Coronary artery (tissue), 2 donors: Measurements from ENCODE around the gene SYT2.
"Not testable (repeated sequence)": the region's sequence is repeated elsewhere in the genome, so short reads cannot be mapped to it uniquely, and the experiment has no call there.

Experiments used
- DNase-seq: peaks from one replicate; pipeline ENCODE4 v3.0.0-alpha.2; 2017; ENCODE audit warnings: low spot score
- H3K27ac ChIP-seq, 2 donors: fragments of 200-600 bp; sonication (generic); one replicate each; pipeline ENCODE4 v1.5.1; 2016 to 2019
- H3K4me3 ChIP-seq: fragments of 200-600 bp; sonication (generic); 2 replicates; pipeline ENCODE4 v1.5.1; 2016; ENCODE audit warnings: mild to moderate bottlenecking, moderate library complexity
- TF ChIP-seq, protein P1 (sequence below): fragments of 200-600 bp; sonication (generic); IDR thresholded peaks from one replicate; pipeline ENCODE4 v1.5.1; 2019; ENCODE audit warnings: antibody characterized with exemption

Gene SYT2

DNA sequence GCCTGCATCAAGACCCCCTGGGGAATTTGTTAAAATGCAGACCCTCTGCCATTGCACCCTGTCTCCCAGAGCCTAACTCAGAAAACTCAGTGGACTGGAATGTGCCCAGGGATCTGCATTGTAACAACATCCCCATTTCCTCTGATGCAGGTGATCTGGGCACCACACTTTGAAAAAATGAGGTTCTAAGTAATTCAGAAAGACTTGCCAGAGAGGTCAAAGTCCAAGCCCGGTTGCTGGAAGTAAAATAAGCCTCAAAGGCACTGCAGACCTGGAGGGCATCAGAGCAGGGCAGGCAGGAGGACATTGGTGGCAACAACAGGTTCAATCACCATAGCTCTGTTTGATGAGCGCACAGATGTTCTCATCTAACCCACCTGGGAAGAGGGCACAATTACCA lies 90.7 kb downstream of the SYT2 start:
- no peak for DNase-seq
- no peak overlapping the region for H3K4me3 ChIP-seq
- TF ChIP-seq, protein P1, sequence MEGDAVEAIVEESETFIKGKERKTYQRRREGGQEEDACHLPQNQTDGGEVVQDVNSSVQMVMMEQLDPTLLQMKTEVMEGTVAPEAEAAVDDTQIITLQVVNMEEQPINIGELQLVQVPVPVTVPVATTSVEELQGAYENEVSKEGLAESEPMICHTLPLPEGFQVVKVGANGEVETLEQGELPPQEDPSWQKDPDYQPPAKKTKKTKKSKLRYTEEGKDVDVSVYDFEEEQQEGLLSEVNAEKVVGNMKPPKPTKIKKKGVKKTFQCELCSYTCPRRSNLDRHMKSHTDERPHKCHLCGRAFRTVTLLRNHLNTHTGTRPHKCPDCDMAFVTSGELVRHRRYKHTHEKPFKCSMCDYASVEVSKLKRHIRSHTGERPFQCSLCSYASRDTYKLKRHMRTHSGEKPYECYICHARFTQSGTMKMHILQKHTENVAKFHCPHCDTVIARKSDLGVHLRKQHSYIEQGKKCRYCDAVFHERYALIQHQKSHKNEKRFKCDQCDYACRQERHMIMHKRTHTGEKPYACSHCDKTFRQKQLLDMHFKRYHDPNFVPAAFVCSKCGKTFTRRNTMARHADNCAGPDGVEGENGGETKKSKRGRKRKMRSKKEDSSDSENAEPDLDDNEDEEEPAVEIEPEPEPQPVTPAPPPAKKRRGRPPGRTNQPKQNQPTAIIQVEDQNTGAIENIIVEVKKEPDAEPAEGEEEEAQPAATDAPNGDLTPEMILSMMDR: no peak
- H3K27ac ChIP-seq: no peak overlapping the region

DNA sequence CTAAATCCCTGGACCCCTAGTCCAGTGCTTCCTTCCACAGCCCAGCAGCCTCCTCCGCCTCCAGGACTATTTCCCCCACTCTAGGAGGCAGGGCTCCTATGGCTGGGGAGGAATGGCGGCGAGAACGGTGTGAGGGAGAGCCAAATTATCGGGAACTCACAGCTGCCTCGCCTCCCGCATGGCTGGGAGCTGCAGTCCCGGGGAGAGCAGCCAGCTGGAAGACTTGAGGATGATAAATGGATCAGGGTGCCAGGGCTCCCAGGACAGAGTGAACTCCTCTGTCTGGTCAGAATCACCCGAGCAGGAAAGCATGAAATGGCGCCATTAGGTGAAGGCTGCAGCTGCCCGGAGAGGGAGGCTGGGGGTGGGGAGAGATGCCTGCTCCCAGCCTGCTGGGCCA lies 91.2 kb downstream of the SYT2 start:
- peak overlapping the region in 1 of 2 donors; percentile 32 for H3K27ac ChIP-seq
- DNase-seq, H3K4me3 ChIP-seq: not testable (repeated sequence)

DNA sequence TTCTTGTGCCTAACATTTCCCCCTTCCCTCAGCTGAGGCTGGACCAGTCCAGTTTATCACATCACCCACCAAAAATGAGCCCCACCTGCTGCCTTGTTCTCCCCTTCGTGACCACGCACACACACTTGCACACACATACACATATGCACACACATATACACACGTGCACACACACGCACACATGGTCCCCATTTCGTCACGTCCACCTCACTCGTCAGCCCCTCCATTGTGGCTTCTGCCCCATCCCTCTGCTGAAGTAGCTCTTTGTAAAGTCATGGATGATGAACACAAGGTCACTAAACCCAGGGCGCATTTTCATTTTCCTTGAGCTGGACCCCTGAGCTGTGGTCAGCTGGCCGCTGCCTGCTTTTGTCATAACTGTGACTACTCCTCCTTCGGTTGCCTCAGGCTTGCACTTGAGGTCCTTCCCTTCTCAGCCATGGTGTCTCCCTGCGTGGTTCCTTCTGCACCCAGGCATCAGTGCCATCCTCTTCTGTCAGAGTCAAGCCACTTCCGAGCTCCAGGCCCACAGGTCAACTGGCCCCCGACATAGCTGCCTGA lies 93.8 kb downstream of the SYT2 start:
- TF ChIP-seq, protein P1: no peak
- DNase-seq: no peak
- H3K4me3 ChIP-seq: no peak overlapping the region
- H3K27ac ChIP-seq: peak overlapping the region in 1 of 2 donors; percentile 73

DNA sequence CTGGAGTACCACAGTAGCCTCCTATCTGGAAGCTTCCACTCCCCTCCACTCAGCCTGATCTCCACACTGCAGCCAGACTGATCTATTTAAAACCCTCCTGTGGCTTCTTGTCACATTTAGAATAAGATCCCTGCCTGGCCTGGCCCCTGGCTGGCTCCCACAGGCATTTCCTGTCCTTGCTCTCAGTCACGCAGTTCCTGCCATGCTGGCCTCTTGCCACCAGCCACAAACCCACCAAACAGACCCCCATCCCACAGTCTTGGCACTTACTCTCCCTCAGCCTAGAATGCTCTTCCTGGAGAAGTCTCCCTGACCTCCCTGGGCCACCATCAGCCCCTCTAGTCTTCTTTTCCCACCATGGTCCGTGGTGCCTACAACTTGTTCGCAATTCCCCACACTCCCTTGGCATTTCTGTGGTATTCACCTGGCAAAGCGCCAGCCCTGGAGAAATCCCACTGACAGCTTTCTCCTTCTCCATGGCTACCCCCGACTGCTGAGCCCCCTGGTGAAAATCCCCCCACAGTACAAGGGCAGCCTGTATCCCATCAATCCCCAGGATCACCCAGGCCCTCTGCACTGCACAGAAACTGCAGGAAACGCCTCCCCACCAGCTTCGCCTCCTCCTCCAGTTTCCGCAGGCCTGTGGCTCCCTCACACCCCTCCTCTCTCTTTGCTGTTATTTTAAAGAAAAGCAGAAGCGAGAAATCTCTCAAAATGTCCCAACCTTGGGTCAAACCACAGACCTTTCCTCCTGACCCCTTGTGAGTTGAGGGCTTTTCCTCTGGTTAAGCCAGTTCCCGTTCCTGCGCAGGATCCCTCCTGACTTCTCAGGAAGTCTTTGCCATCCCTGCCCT lies 94.5 kb downstream of the SYT2 start:
- Histone ChIP-seq H3K4me3 (no peak overlapping the region), H3K27ac (peak overlapping the region; percentile 25 to 73)
- TF ChIP-seq, protein P1: no peak
- no peak for DNase-seq

DNA sequence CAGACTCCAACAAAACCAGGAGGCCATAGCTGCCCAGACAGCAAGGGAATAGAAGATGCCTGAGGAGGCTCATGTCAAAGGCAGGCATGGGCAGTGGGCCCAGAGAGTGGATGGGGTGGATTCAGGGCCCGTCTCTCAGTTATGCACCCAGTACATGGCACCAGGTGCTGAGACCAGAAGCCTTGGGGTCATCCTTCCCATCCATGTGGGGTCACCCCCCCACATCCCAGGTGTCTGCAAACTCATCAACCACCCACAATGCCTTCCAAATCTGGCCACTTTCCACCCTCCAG lies 95.1 kb downstream of the SYT2 start:
- not testable (repeated sequence) for H3K4me3 ChIP-seq, DNase-seq
- peak overlapping the region; percentile 25 to 73 for H3K27ac ChIP-seq

DNA sequence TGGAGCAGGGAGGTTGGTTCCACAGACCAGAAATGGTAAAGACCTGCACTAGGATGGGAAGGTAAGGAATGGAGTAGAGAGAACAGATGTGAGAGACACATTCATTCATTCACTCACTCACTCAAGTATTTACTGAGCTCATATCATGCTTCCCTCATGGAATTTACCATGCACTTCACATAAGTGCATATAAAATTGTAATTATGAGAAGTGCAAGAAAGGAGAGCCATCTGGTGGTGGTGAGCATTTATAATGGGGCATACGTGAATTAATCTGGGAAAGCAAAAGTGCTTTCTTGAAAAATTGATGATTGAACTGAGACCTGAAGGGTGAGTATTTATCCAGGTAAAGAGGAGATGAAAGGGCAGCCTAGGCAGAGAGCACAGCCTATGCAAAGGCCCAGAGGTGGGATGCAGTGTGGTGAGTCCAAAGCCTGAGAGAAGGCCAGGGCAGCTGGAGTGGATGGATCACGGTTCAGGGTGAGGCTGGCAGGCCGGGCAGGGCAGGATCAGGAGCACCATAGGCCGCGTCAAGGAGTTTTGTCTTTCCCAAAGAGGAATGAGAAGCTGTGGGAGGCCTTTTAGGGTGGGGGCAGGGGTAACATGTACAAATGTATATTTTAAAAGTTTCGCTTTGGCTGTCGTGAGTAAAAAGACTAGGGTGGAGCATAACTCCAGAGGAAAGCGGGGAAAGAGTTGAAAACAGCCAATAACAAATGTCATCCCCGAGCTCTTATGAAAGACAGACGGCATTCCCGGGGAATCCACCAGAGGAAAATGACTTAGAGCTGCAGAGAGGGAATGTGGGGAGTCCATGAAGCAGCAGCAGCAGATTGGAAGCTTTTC lies 95.7 kb downstream of the SYT2 start:
- not testable (repeated sequence) for DNase-seq, H3K4me3 ChIP-seq
- peak overlapping the region; percentile 25 to 73 for H3K27ac ChIP-seq

DNA sequence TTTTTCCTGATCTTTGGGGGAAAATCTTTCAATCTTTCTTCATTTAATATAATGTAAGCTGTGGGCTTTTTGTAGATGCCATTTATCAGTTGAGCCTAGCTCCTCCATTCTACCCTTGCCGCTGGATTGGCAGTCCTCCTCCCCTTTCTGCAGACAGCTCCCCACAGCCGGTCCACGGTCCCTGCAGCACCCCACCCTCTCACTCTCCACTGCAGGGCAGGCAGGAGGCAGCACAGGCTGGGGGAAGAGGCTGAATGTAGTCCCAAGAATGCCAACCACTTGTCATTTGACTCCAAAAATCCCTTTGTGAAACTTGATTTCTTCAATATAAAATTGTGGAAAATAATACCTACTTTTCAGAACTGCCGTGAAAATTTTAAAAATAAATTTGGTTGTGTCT lies 96.7 kb downstream of the SYT2 start:
- no peak overlapping the region for H3K27ac ChIP-seq
- no peak overlapping the region for H3K4me3 ChIP-seq
- no peak for DNase-seq
- TF ChIP-seq, protein P1: no peak

DNA sequence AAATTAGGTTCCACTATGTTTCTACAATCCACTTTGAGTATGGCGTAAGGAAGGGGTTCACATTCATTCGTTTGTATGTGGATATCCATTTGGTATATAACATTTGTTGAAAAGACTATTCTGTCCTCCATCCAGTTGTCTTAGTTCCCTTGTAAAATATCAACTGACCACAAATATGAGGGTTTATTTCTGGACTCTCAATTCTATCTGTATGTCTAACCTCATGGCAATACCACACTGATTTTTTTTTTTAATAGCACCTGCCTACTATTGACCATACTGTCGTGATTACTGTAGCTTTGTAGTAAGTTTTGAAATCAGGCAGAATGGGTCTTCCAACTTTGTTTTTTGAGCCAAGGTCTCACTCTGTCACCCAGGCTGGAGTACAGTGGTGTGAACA lies 98.2 kb downstream of the SYT2 start:
- DNase-seq, H3K27ac ChIP-seq, H3K4me3 ChIP-seq: not testable (repeated sequence)

DNA sequence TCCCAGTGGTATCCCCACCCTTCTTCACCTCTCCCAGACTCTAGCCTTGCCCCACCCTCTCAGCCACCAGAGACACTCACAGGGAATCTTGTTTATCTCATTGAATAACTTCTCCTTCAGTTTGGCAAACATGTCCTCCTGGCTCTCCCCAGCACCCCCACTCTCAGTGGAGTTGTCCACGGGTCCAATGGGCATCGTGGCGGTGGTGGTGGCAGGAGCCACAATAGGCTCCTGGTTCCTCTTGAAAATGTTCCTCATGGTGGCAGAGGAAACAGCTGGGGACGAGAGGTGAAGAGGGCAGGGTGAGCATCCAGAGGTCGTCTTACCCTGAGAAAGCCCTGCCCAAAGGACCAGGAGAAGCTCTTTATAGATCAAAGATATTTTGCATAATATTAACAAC lies 104.7 kb downstream of the SYT2 start:
- TF ChIP-seq, protein P1: no peak
- no peak overlapping the region for H3K27ac ChIP-seq
- DNase-seq: no peak
- no peak overlapping the region for H3K4me3 ChIP-seq
